Loucy (cell line): ENCODE results near the gene ZSWIM2.

Experiments
- H2AFZ ChIP-seq: fragments of 200-600 bp; sonication (generic); 2 replicates; pipeline ENCODE4 v1.6.0; 2016; ENCODE audit warnings: antibody characterized with exemption, mild to moderate bottlenecking, low read length, moderate library complexity
- H3F3A ChIP-seq: fragments of 200-600 bp; 2 replicates; pipeline ENCODE4 v1.6.0; 2016; ENCODE audit warnings: antibody characterized with exemption, low read depth, mild to moderate bottlenecking
- H3K27me3 ChIP-seq: fragments of 200-600 bp; sonication (generic); 2 replicates; pipeline ENCODE4 v1.6.1; 2014; ENCODE audit warnings: low read length, mild to moderate bottlenecking; ENCODE audit not compliant: insufficient read depth, poor library complexity, severe bottlenecking
- H3K36me3 ChIP-seq: fragments of 200-600 bp; sonication (generic); 2 replicates; pipeline ENCODE4 v1.6.1; 2016; ENCODE audit warnings: low read length; ENCODE audit not compliant: insufficient read depth
- H3K4me1 ChIP-seq: fragments of 200-600 bp; sonication (generic); 2 replicates; pipeline ENCODE4 v1.5.1; 2014; ENCODE audit warnings: low read length, mild to moderate bottlenecking; ENCODE audit not compliant: insufficient read depth, poor library complexity, severe bottlenecking
- H3K4me2 ChIP-seq: fragments of 200-600 bp; sonication (generic); 2 replicates; pipeline ENCODE4 v1.6.0; 2014; ENCODE audit warnings: antibody characterized with exemption, low read length, low read depth, mild to moderate bottlenecking; ENCODE audit not compliant: poor library complexity, severe bottlenecking
- H3K4me3 ChIP-seq: fragments of 200-600 bp; sonication (generic); 2 replicates; pipeline ENCODE4 v1.5.1; 2014; ENCODE audit warnings: low read length, mild to moderate bottlenecking, mixed read lengths; ENCODE audit not compliant: poor library complexity, severe bottlenecking
- H3K79me2 ChIP-seq: fragments of 200-600 bp; sonication (generic); 2 replicates; pipeline ENCODE4 v1.6.1; 2014; ENCODE audit warnings: low read length; ENCODE audit not compliant: insufficient read depth
- H3K9ac ChIP-seq: fragments of 200-600 bp; sonication (generic); 2 replicates; pipeline ENCODE4 v1.6.0; 2014; ENCODE audit warnings: mild to moderate bottlenecking, low read depth, low read length, moderate library complexity; ENCODE audit not compliant: poor library complexity, severe bottlenecking
- H3K9me2 ChIP-seq: fragments of 200-600 bp; sonication (generic); replicated peaks from 2 replicates; pipeline ENCODE4 v1.6.1; 2016; ENCODE audit warnings: low read depth, low read length, mixed read lengths
- H3K9me3 ChIP-seq: fragments of 200-600 bp; sonication (generic); 2 replicates; pipeline ENCODE4 v1.6.1; 2014; ENCODE audit warnings: mild to moderate bottlenecking, antibody characterized with exemption, low read length, low read depth; ENCODE audit not compliant: insufficient read depth
- H4K20me1 ChIP-seq: fragments of 200-600 bp; sonication (generic); 2 replicates; pipeline ENCODE4 v1.6.0; 2014; ENCODE audit warnings: antibody characterized with exemption, low read length, mild to moderate bottlenecking; ENCODE audit not compliant: insufficient read depth, poor library complexity, severe bottlenecking
- CTCF ChIP-seq: fragments of 200-600 bp; sonication (generic); conservative IDR thresholded peaks from 2 replicates; pipeline ENCODE4 v1.5.1; 2014; ENCODE audit warnings: mild to moderate bottlenecking, antibody characterized with exemption, low read length
- EZH2phosphoT487 ChIP-seq: fragments of 200-600 bp; IDR thresholded peaks from 2 replicates; pipeline ENCODE4 v1.6.1; 2018; ENCODE audit warnings: antibody characterized with exemption, mild to moderate bottlenecking, moderate library complexity, borderline replicate concordance

Gene ZSWIM2

GRCh38 chr2:186835628-186836027, 13.3 kb downstream of the ZSWIM2 start:
- Histone ChIP-seq H3K4me1 (no peaks in the 10 kb centered on the region), H4K20me1 (no peaks in the 10 kb centered on the region), H3K4me2 (no peak overlapping the region), H3K9me3 (no peaks in the 10 kb centered on the region), H3K27me3 (no peaks in the 10 kb centered on the region), H3K9me2 (no peaks in the 10 kb centered on the region), H3K36me3 (no peaks in the 10 kb centered on the region), H3K79me2 (no peaks in the 10 kb centered on the region), H3F3A (no peaks in the 10 kb centered on the region), H3K4me3 (no peak overlapping the region), H2AFZ (no peak overlapping the region), H3K9ac (no peak overlapping the region)
- TF ChIP-seq CTCF (no peak), EZH2phosphoT487 (no peak)

GRCh38 chr2:186827862-186828492, 21.0 kb downstream of the ZSWIM2 start:
- no peaks in the 10 kb centered on the region for H3K36me3 ChIP-seq
- TF ChIP-seq CTCF (no peak), EZH2phosphoT487 (no peak)

GRCh38 chr2:186827411-186827810, 21.6 kb downstream of the ZSWIM2 start:
- Histone ChIP-seq H2AFZ (no peak overlapping the region), H3K4me1 (no peaks in the 10 kb centered on the region), H3K9me3 (no peaks in the 10 kb centered on the region), H3K4me3 (no peak overlapping the region), H3K36me3 (no peaks in the 10 kb centered on the region), H3K9me2 (no peaks in the 10 kb centered on the region), H3K9ac (no peak overlapping the region), H3K4me2 (no peak overlapping the region), H4K20me1 (no peaks in the 10 kb centered on the region), H3K27me3 (no peaks in the 10 kb centered on the region), H3F3A (no peaks in the 10 kb centered on the region), H3K79me2 (no peaks in the 10 kb centered on the region)
- TF ChIP-seq EZH2phosphoT487 (no peak), CTCF (no peak)

More at GRCh38 chr2:186827862-186828492, 21.0 kb downstream of the ZSWIM2 start:
- no peaks in the 10 kb centered on the region for H3F3A ChIP-seq
- H3K79me2 ChIP-seq: no peaks in the 10 kb centered on the region
- H3K4me3 ChIP-seq: no peak overlapping the region
- no peak overlapping the region for H3K9ac ChIP-seq
- no peaks in the 10 kb centered on the region for H3K27me3 ChIP-seq
- H3K4me1 ChIP-seq: no peaks in the 10 kb centered on the region
- H4K20me1 ChIP-seq: no peaks in the 10 kb centered on the region
- H3K4me2 ChIP-seq: no peak overlapping the region
- H3K9me3 ChIP-seq: no peaks in the 10 kb centered on the region
- no peak overlapping the region for H2AFZ ChIP-seq
- no peaks in the 10 kb centered on the region for H3K9me2 ChIP-seq
